Effector CD8-positive, alpha-beta T cell (primary cell): ENCODE results near the gene ERRFI1.

Experiments used
- DNase-seq: peaks from one replicate; lab custom pipeline; 2025; lab: John Stamatoyannopoulos, UW

Gene ERRFI1

GRCh38 chr1:8046391-8046790 is 20.3 kb upstream of the ERRFI1 start:
- no peak for DNase-seq

- DNase-seq, result no peak
Observed at GRCh38 chr1:8043621-8044020, 17.5 kb upstream of the ERRFI1 start.

- DNase-seq, result no peak
Observed at GRCh38 chr1:8042134-8042533, 16.0 kb upstream of the ERRFI1 start.

GRCh38 chr1:8040586-8040985 is 14.5 kb upstream of the ERRFI1 start:
- no peak for DNase-seq

- no peak for DNase-seq
Observed at GRCh38 chr1:8039071-8039470, 13.0 kb upstream of the ERRFI1 start.

- no peak for DNase-seq
Observed at GRCh38 chr1:8035289-8035688, 9.2 kb upstream of the ERRFI1 start.

- no peak for DNase-seq
Observed at GRCh38 chr1:8033322-8033721, 7.2 kb upstream of the ERRFI1 start.

GRCh38 chr1:8032366-8032910 is 6.3 kb upstream of the ERRFI1 start:
- no peak for DNase-seq

GRCh38 chr1:8031176-8031785 is 5.2 kb upstream of the ERRFI1 start:
- DNase-seq, result no peak

- DNase-seq, result no peak
Observed at GRCh38 chr1:8028571-8028910, 2.4 kb upstream of the ERRFI1 start.

GRCh38 chr1:8027748-8028570 is 1.9 kb upstream of the ERRFI1 start:
- DNase-seq, result no peak

- no peak for DNase-seq
Observed at GRCh38 chr1:8026976-8027747, 1.1 kb upstream of the ERRFI1 start.

- no peak for DNase-seq
Observed at GRCh38 chr1:8025671-8026144, 401 bp downstream of the ERRFI1 start.

- DNase-seq, result no peak
Observed at GRCh38 chr1:8025061-8025670, 943 bp downstream of the ERRFI1 start.

GRCh38 chr1:8024329-8024728 is 1.8 kb downstream of the ERRFI1 start:
- no peak for DNase-seq

GRCh38 chr1:8023995-8024313 is 2.2 kb downstream of the ERRFI1 start:
- DNase-seq, result no peak

- no peak for DNase-seq
Observed at GRCh38 chr1:8023287-8023994, 2.7 kb downstream of the ERRFI1 start.

- no peak for DNase-seq
Observed at GRCh38 chr1:8022395-8023286, 3.5 kb downstream of the ERRFI1 start.

- DNase-seq, result no peak
Observed at GRCh38 chr1:8021676-8022266, 4.3 kb downstream of the ERRFI1 start.

- DNase-seq, result no peak
Observed at GRCh38 chr1:8020032-8020431, 6.1 kb downstream of the ERRFI1 start.
